HUES64 (cell line): Measurements from ENCODE around the gene SH3TC1.

Source experiments
- H3K27ac ChIP-seq: 2 replicates; pipeline ENCODE4 v1.7.0; 2013; ENCODE audit warnings: low read depth, low read length, inconsistent platforms
- H3K27me3 ChIP-seq: 2 replicates; pipeline ENCODE4 v1.6.1; 2013; ENCODE audit warnings: mild to moderate bottlenecking, low read length; ENCODE audit not compliant: insufficient read depth
- H3K36me3 ChIP-seq: 2 replicates; pipeline ENCODE4 v1.6.1; 2013; ENCODE audit warnings: mild to moderate bottlenecking, low read length; ENCODE audit not compliant: insufficient read depth
- H3K4me1 ChIP-seq: 2 replicates; pipeline ENCODE4 v1.6.1; 2013; ENCODE audit warnings: mild to moderate bottlenecking, low read length, moderate library complexity; ENCODE audit not compliant: insufficient read depth
- H3K4me3 ChIP-seq: 2 replicates; pipeline ENCODE4 v1.5.1; 2013; ENCODE audit warnings: mild to moderate bottlenecking, low read length, moderate library complexity
- H3K9ac ChIP-seq: 2 replicates; pipeline ENCODE4 v1.6.1; 2013; ENCODE audit warnings: mild to moderate bottlenecking, low read depth, low read length
- H3K9me3 ChIP-seq: 2 replicates; pipeline ENCODE4 v1.6.1; 2013; ENCODE audit warnings: low read depth, low read length; ENCODE audit not compliant: insufficient read depth
- WGBS: fragments of 150-250, 120-280 bp; methylation state at CpG from one replicate; pipeline ENCODE4 v1.1.7; 2013; ENCODE audit warnings: missing lambda C conversion rate; 5-methylcytosine and 5-hydroxymethylcytosine counted together

Gene SH3TC1

GRCh38 chr4:8203817-8204216 lies 4.7 kb downstream of the SH3TC1 start:
- H3K4me3 ChIP-seq: no peak overlapping the region
- H3K27me3 ChIP-seq: no peaks in the 10 kb centered on the region
- 93% methylated on average over 10 of the region's 10 CpGs for WGBS
- H3K9ac ChIP-seq: no peak overlapping the region
- no peaks in the 10 kb centered on the region for H3K36me3 ChIP-seq
- H3K9me3 ChIP-seq: no peaks in the 10 kb centered on the region
- H3K27ac ChIP-seq: no peak overlapping the region
- no peaks in the 10 kb centered on the region for H3K4me1 ChIP-seq

DNA sequence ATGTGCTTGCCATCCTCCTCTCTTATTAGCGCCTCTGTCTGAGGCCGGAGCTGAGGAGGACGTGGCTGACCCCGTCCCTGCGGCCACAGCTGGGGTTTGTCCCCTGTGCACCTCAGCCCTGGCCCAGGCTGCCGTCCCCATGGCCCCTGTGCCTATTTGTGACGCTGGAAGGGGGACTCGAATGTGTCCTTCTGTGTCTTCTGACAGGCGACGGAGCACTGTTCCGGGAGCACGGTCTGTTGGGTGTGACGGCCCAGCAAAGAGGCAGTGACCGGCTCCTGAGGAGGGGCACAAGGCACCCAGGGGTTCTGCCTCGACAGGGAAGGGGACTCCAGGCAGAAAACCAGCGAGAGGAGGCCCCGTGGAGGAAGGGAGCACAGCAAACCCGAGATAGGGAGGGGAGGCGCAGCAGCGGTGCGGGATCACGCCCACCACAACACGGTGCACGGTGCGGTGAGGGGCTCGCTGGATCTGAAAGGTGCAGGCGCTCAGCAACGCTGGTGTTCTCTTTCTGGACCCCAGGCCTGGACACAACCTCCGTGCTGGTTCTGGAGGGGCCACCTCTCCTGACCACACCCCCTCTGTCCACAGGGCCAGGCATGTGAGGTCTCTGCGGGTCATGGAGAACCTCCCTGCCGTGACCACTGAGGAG lies 5.6 kb downstream of the SH3TC1 start:
- H3K27ac ChIP-seq: no peak overlapping the region
- WGBS: 91% methylated on average over 31 of the region's 31 CpGs

DNA sequence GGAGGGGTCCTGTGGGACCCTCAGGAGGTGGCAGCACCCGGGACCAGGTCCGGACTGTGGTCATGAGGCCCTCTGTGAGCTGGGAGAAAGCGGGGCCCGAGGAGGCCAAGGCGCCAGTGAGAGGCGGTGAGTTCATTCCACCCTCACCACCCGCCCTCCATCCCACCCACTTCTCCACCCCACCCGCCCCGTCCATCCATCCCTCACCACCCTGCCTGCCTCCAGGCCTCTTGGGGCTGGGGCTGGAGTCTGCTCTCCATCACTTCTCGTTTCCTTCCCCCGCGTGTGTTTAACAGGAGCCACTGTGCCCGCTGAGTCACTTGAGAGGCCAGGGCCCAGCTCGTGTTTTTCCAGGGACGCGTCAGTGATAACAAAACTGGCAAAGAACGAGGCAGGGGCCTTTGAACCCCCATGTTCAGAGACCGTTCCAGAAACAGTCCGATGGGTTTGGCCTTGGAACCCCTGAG lies 6.2 kb downstream of the SH3TC1 start:
- H3K27ac ChIP-seq: no peak overlapping the region
- H3K9ac ChIP-seq: no peak overlapping the region
- H3K4me1 ChIP-seq: no peaks in the 10 kb centered on the region
- H3K27me3 ChIP-seq: no peaks in the 10 kb centered on the region
- no peaks in the 10 kb centered on the region for H3K36me3 ChIP-seq
- H3K4me3 ChIP-seq: no peak overlapping the region
- no peaks in the 10 kb centered on the region for H3K9me3 ChIP-seq
- 92% methylated on average over 19 of the region's 19 CpGs for WGBS

More for the DNA sequence above, 5.6 kb downstream of the SH3TC1 start:
- no peak overlapping the region for H3K9ac ChIP-seq
- H3K9me3 ChIP-seq: no peaks in the 10 kb centered on the region
- no peaks in the 10 kb centered on the region for H3K27me3 ChIP-seq
- no peak overlapping the region for H3K4me3 ChIP-seq
- no peaks in the 10 kb centered on the region for H3K36me3 ChIP-seq
- no peaks in the 10 kb centered on the region for H3K4me1 ChIP-seq

DNA sequence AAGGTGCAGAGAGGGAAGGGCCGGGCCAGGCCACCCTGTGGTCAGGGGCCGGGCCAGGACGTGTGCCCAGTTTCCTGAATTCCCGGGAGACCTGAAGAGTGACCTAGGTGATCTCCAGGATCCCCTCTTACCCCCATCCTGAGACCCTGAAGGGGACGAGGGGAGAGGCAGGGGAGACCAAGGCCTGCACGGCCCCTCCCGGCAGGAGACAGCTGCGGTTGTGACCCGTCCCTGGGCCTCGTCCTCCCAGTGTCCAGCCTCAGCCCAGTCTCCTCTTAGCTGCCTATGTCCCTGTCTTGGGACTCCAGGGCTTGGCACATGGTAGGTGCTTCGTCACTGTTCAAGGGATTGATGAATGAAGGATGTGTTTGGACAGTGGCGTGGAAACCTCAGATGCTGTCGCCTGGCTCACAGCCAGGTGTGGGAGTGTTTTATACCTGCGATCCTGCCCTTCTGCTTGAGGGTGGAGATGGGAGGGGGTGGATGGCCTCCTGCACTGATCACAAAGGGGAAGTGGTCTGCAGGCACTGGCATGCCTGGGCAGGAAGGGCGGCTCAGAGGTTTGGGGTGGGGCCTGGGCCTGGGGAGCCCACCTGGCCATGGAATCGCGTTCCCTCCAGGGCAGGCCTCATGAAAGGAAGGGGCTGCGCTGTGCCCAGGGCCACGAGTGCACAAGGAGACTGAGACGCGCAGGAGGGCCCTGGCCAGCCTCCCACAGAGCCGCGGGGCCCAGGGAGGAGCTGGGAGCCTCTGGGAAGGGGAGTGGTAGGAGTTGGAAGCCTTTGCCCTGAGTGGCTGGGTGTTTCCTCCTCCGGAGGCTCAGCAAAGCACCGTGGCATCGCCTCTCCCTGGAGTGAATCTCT lies 6.9 kb downstream of the SH3TC1 start:
- no peaks in the 10 kb centered on the region for H3K9me3 ChIP-seq
- H3K27ac ChIP-seq: no peak overlapping the region
- H3K4me3 ChIP-seq: no peak overlapping the region
- no peaks in the 10 kb centered on the region for H3K36me3 ChIP-seq
- no peaks in the 10 kb centered on the region for H3K4me1 ChIP-seq
- no peaks in the 10 kb centered on the region for H3K27me3 ChIP-seq
- H3K9ac ChIP-seq: no peak overlapping the region
- WGBS: 86% methylated on average over 26 of the region's 26 CpGs

- H3K4me3 ChIP-seq: no peak overlapping the region
- WGBS: 96% methylated on average over 6 of the region's 6 CpGs
- H3K36me3 ChIP-seq: no peaks in the 10 kb centered on the region
- no peak overlapping the region for H3K27ac ChIP-seq
- H3K9ac ChIP-seq: no peak overlapping the region
- no peaks in the 10 kb centered on the region for H3K9me3 ChIP-seq
- H3K27me3 ChIP-seq: no peaks in the 10 kb centered on the region
- no peaks in the 10 kb centered on the region for H3K4me1 ChIP-seq
These were observed 8.2 kb downstream of the SH3TC1 start for GRCh38 chr4:8207314-8207713.

DNA sequence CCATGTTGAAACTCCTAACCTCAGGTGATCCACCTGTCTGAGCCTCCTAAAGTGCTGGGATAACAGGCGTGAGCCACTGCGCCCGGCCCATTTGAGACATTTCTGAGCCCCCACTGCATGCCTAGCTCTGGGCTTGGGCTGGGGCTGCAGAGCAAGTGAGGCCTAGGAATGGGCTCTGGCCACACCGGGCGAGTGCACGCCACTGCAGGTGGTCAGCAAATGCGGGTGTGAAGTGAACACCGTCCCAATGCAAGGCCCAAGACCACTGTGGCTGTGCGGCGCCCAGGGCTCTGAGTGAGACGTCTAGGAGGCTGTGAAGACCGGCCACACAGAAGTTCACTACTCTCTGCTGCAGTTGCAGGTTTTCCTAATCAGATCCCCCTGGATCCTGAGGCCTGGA lies 9.5 kb downstream of the SH3TC1 start:
- Histone ChIP-seq H3K27me3 (no peaks in the 10 kb centered on the region), H3K9me3 (no peaks in the 10 kb centered on the region), H3K4me1 (no peaks in the 10 kb centered on the region), H3K9ac (no peak overlapping the region), H3K4me3 (no peak overlapping the region), H3K27ac (no peak overlapping the region), H3K36me3 (no peaks in the 10 kb centered on the region)
- WGBS: 92% methylated on average over 12 of the region's 12 CpGs

DNA sequence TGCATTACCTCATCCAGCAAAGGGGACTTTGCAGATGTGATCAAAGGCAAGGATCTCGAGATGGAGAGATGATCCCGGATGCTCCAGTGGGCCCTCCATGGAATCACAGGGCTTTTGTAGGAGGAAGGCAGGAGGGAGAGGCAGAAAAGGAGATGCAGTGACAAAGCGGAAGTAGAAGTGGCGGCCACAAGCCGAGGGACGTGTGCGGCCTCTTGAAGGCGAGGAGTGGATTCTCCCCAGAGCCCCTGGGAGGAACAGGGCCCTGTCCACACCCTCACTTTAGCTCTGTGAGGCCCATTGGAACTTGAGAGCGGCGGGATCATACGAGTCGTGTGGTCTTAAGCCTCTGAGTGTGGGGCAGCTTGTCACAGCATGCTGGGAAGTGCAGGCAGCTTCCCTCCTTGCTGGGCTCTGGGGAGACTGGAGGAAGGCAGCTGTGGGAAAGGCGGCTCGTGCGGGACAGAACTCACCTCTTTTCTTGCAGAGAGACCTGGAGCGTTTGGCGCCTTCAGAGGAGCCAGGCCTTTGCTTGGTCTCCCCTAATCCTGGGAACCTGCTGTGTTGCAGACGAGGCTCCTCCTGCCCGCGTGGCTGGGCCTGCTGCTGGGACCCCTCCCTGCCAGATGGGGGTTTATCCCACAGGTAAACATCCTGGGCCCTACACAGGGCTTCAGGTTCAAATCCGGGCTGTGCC lies 10.2 kb downstream of the SH3TC1 start:
- Histone ChIP-seq H3K27ac (no peak overlapping the region), H3K36me3 (no peaks in the 10 kb centered on the region), H3K27me3 (no peaks in the 10 kb centered on the region), H3K4me1 (no peaks in the 10 kb centered on the region), H3K9me3 (no peaks in the 10 kb centered on the region), H3K4me3 (no peak overlapping the region), H3K9ac (no peak overlapping the region)
- WGBS: 72% methylated on average over 21 of the region's 21 CpGs

DNA sequence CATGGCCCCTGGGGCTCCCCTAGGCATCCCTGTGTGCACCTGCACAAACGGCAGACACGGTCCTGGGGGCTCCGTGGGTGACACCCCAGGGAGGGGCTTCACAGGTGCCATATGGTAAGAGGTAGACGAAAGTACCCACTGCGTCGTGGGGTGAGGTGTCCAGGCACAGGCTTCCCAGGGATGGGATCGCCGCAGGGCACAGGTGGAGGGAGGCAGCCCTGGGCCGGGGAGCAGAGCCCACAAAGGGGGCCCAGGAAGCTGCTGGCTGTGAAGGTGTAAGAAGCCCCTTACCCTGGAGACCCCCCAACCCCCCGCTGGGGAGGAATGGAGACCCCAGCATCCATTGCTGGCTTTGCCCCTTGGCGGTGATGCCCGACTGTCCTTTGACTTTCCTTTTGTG lies 10.9 kb downstream of the SH3TC1 start:
- Histone ChIP-seq H3K36me3 (no peaks in the 10 kb centered on the region), H3K9me3 (no peaks in the 10 kb centered on the region), H3K9ac (no peak overlapping the region), H3K4me1 (no peaks in the 10 kb centered on the region), H3K4me3 (no peak overlapping the region), H3K27ac (no peak overlapping the region), H3K27me3 (no peaks in the 10 kb centered on the region)
- WGBS: 82% methylated on average over 12 of the region's 12 CpGs

DNA sequence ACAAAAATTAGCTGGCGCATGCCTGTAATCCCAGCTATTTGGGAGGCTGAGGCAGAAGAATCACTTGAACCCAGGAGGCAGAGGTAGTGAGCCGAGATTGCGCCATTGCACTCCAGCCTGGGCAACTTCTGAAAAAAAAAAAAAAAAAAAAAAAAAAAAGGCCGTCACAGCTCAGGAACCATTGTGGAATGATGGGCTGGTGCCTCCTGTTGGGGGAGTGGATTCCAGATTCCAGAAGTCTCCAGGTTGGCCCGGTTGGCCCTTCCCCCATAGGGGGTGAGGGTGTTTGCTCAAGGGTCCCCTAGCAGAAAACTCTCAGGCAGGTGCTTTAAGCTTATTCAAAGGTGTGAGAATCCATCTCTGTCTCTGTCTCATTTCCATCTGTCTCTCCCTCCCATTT lies 11.5 kb downstream of the SH3TC1 start:
- Histone ChIP-seq H3K9me3 (no peaks in the 10 kb centered on the region), H3K4me3 (no peak overlapping the region), H3K9ac (no peak overlapping the region), H3K4me1 (no peaks in the 10 kb centered on the region), H3K36me3 (no peaks in the 10 kb centered on the region), H3K27me3 (no peaks in the 10 kb centered on the region), H3K27ac (no peak overlapping the region)
- 76% methylated on average over 5 of the region's 5 CpGs for WGBS

- Histone ChIP-seq H3K4me3 (no peak overlapping the region), H3K36me3 (no peaks in the 10 kb centered on the region), H3K27ac (no peak overlapping the region), H3K4me1 (no peaks in the 10 kb centered on the region), H3K27me3 (no peaks in the 10 kb centered on the region), H3K9ac (no peak overlapping the region), H3K9me3 (no peaks in the 10 kb centered on the region)
- WGBS: 37% methylated on average over 8 of the region's 8 CpGs
These were observed 12.2 kb downstream of the SH3TC1 start for GRCh38 chr4:8211251-8211650.
